Inflammatory macrophage (primary cell): Measurements from ENCODE around the gene DNAJB13.

ENCODE experiments used
- DNase-seq, 2 donors: peaks; one replicate each; pipeline ENCODE4 v3.0.0-alpha.2; 2020 to 2022

DNAJB13 gene

GRCh38 chr11:73951797-73952196 is 971 bp downstream of the DNAJB13 start:
- no peak for DNase-seq

GRCh38 chr11:73956876-73957653 is 6.2 kb downstream of the DNAJB13 start:
- DNase-seq = no peak

- no peak for DNase-seq
Measured at GRCh38 chr11:73957654-73958361, 7.0 kb downstream of the DNAJB13 start.

GRCh38 chr11:73958521-73959141 is 7.8 kb downstream of the DNAJB13 start:
- no peak for DNase-seq

- DNase-seq = no peak
Measured at GRCh38 chr11:73961321-73961720, 10.5 kb downstream of the DNAJB13 start.

- no peak for DNase-seq
Measured at GRCh38 chr11:73962101-73962705, 11.4 kb downstream of the DNAJB13 start.

GRCh38 chr11:73963861-73964260 is 13.0 kb downstream of the DNAJB13 start:
- DNase-seq = no peak

- DNase-seq = no peak
Measured at GRCh38 chr11:73965076-73965763, 14.4 kb downstream of the DNAJB13 start.

- no peak for DNase-seq
Measured at GRCh38 chr11:73965764-73966121, 14.9 kb downstream of the DNAJB13 start.

GRCh38 chr11:73968356-73968966 is 17.6 kb downstream of the DNAJB13 start:
- no peak for DNase-seq

- no peak for DNase-seq
Measured at GRCh38 chr11:73969091-73969490, 18.3 kb downstream of the DNAJB13 start.

- no peak for DNase-seq
Measured at GRCh38 chr11:73969991-73970800, 19.4 kb downstream of the DNAJB13 start.

GRCh38 chr11:73971175-73971719 is 20.4 kb downstream of the DNAJB13 start:
- peak in 1 of 2 donors; percentile 12 for DNase-seq

- DNase-seq = no peak
Measured at GRCh38 chr11:73972187-73972586, 21.4 kb downstream of the DNAJB13 start.

- no peak for DNase-seq
Measured at GRCh38 chr11:73972620-73973449, 22.0 kb downstream of the DNAJB13 start.

GRCh38 chr11:73974604-73975478 is 24.0 kb downstream of the DNAJB13 start:
- DNase-seq = no peak

- no peak for DNase-seq
Measured at GRCh38 chr11:73975479-73975757, 24.6 kb downstream of the DNAJB13 start.

GRCh38 chr11:73976451-73977151 is 25.8 kb downstream of the DNAJB13 start:
- no peak for DNase-seq
